Left ventricle myocardium inferior (tissue), 1 donor: ENCODE measurements around the gene NSL1. TPM values are rescaled to one million over a fixed set of nuclear protein-coding genes. Genes with fewer than 3 reads are reported as not detected.
A peak's percentile ranks its signal among the peaks of the same experiment; 100 is the strongest.

Experiments used
- DNase-seq: peaks from one replicate; pipeline ENCODE4 v3.0.0-alpha.2; 2020
- H3K27ac ChIP-seq: fragments of 200-600 bp; replicated peaks from 2 replicates; pipeline ENCODE4 v1.8.0; 2021
- H3K27me3 ChIP-seq: fragments of 200-600 bp; 2 replicates; pipeline ENCODE4 v1.8.0; 2021; ENCODE audit warnings: low read depth
- H3K36me3 ChIP-seq: fragments of 200-600 bp; 2 replicates; pipeline ENCODE4 v1.8.0; 2021
- H3K4me1 ChIP-seq: fragments of 200-600 bp; 2 replicates; pipeline ENCODE4 v1.8.0; 2021
- H3K4me3 ChIP-seq: fragments of 200-600 bp; 2 replicates; pipeline ENCODE4 v1.8.0; 2021; ENCODE audit warnings: mild to moderate bottlenecking, moderate library complexity
- H3K9me3 ChIP-seq: fragments of 200-600 bp; replicated peaks from 2 replicates; pipeline ENCODE4 v1.8.0; 2021
- CTCF ChIP-seq: fragments of 200-600 bp; IDR thresholded peaks from 2 replicates; pipeline ENCODE4 v1.8.0; 2021; ENCODE audit warnings: antibody characterized with exemption, mild to moderate bottlenecking, borderline replicate concordance
- intact Hi-C: fragments of 100-400 bp; cut with micrococcal nuclease; formaldehyde crosslinking; loops from one replicate; pipeline ENCODE4 v1.11.0; 2022
- total RNA-seq: library from RNA; stranded (reverse); fragmentation: NEBNext Ultra II Directional; extraction: Animal tissue kit (Norgen Biotek cat#: 25700); gene quantifications from one replicate; pipeline ENCODE4 v1.2.1, GENCODE V29; 2021
- donor health status: DM: no; HTN: yes; CAD: no; lungs with severe emphysema.

Gene NSL1
- total RNA-seq, 1 donor from 2014 or later: 29.0 TPM

DNA sequence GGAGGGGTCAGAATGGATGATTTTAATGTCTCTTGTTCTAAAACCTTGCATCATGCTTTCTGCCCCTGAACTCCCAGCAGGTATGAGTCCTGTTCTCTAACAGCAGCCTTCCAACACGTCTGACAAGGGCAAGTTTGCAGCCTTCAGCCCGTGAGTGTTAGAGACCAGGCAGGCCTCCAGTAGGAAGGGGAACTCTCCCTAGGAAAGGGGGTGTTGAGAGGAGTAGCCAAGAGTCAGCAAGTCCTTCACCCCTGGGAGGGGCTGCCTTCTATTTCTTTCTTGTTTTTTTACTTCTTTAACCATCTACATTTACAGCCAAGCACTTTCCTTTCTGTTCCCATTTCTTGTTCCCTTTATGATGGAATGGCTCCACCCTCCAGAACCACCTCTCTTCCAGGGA is 106.1 kb downstream of the NSL1 start:
- TF ChIP-seq CTCF: no peak
- Histone ChIP-seq H3K4me3 (no peak overlapping the region), H3K27me3 (peaks cover 16% of the 10 kb centered on the region), H3K4me1 (no peaks in the 10 kb centered on the region), H3K9me3 (no peaks in the 10 kb centered on the region), H3K36me3 (peaks cover 3% of the 10 kb centered on the region), H3K27ac (no peak overlapping the region)
- DNase-seq: no peak
- intact Hi-C loops: no loop called here

- Histone ChIP-seq H3K36me3 (peaks cover 3% of the 10 kb centered on the region), H3K4me1 (no peaks in the 10 kb centered on the region), H3K27ac (no peak overlapping the region), H3K27me3 (peaks cover 11% of the 10 kb centered on the region), H3K4me3 (no peak overlapping the region), H3K9me3 (no peaks in the 10 kb centered on the region)
- no peak for DNase-seq
- intact Hi-C loops: no loop called here
- TF ChIP-seq CTCF: no peak
Measured at GRCh38 chr1:212684521-212685090, 107.0 kb downstream of the NSL1 start.

DNA sequence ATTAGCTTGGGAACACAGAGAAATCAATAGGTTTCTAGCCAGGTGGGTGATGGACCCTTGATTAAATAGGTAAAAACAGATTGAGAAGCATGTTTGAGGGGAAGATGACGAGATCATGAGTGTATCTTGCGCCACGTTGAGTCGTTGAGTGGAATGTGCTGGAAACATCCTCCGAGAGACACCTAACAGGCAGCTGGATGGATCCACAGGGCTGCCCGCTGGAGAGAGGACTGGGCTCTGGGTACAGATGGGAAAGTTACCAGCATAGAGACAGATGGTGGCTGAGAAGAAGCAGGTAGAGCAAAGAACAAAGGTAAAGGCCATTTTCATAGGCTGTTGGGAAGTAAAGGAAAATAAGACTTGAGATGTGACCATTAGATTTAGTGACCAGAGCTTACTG is 107.5 kb downstream of the NSL1 start:
- no peak for TF ChIP-seq CTCF
- Histone ChIP-seq H3K36me3 (peaks cover 3% of the 10 kb centered on the region), H3K4me1 (no peaks in the 10 kb centered on the region), H3K4me3 (no peak overlapping the region), H3K9me3 (no peaks in the 10 kb centered on the region), H3K27me3 (peaks cover 11% of the 10 kb centered on the region), H3K27ac (no peak overlapping the region)
- intact Hi-C loops: no loop called here
- DNase-seq: no peak

DNA sequence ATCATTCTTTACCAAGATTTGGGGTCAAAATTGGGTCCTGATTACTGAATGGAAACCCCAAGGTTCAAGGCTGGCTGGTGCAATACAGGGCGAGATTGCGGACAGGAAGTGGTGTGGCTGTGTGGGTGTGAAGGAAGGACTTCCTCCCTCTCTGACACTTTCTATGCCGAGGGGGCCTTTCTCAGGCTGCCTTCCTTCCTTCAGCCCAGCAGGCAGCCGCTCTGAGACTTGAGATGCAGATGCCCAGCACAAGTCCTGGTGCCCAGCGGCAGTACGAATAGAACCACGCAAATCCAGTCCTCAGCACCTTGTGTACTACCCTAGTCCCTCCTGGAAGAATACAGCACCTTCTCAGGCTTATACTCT is 108.2 kb downstream of the NSL1 start:
- Histone ChIP-seq H3K27me3 (peaks cover 11% of the 10 kb centered on the region), H3K4me1 (no peaks in the 10 kb centered on the region), H3K9me3 (no peaks in the 10 kb centered on the region), H3K4me3 (no peak overlapping the region), H3K27ac (no peak overlapping the region), H3K36me3 (peaks cover 3% of the 10 kb centered on the region)
- intact Hi-C loops: no loop called here
- peak; percentile 33 for DNase-seq
- TF ChIP-seq CTCF: no peak

GRCh38 chr1:212680680-212681389 is 110.7 kb downstream of the NSL1 start:
- Histone ChIP-seq H3K36me3 (no peaks in the 10 kb centered on the region), H3K4me1 (no peaks in the 10 kb centered on the region), H3K4me3 (no peak overlapping the region), H3K9me3 (no peaks in the 10 kb centered on the region), H3K27ac (no peak overlapping the region), H3K27me3 (peaks cover 11% of the 10 kb centered on the region)
- intact Hi-C loops: no loop called here
- DNase-seq: no peak
- no peak for TF ChIP-seq CTCF
